Coronary artery (tissue), 2 donors: ENCODE results near the gene PDE9A.
"Not testable (repeated sequence)": the region's sequence is repeated elsewhere in the genome, so short reads cannot be mapped to it uniquely, and the experiment has no call there.

Source experiments
- DNase-seq: peaks from one replicate; pipeline ENCODE4 v3.0.0-alpha.2; 2017; ENCODE audit warnings: low spot score
- H3K27ac ChIP-seq, 2 donors: fragments of 200-600 bp; sonication (generic); one replicate each; pipeline ENCODE4 v1.5.1; 2016 to 2019
- H3K4me3 ChIP-seq: fragments of 200-600 bp; sonication (generic); 2 replicates; pipeline ENCODE4 v1.5.1; 2016; ENCODE audit warnings: mild to moderate bottlenecking, moderate library complexity
- CTCF ChIP-seq: fragments of 200-600 bp; sonication (generic); IDR thresholded peaks from one replicate; pipeline ENCODE4 v1.5.1; 2019; ENCODE audit warnings: antibody characterized with exemption

Gene PDE9A

GRCh38 chr21:42613756-42614155, 39.7 kb upstream of the PDE9A start:
- no peak for TF ChIP-seq CTCF
- peak; percentile 49 for DNase-seq
- H3K4me3 ChIP-seq = no peak overlapping the region
- no peak overlapping the region for H3K27ac ChIP-seq

- no peak for TF ChIP-seq CTCF
- Histone ChIP-seq H3K4me3 (no peak overlapping the region), H3K27ac (no peak overlapping the region)
- DNase-seq = no peak
Observed at GRCh38 chr21:42614396-42614795, 39.0 kb upstream of the PDE9A start.

GRCh38 chr21:42614811-42615351, 38.5 kb upstream of the PDE9A start:
- Histone ChIP-seq H3K4me3 (no peak overlapping the region), H3K27ac (no peak overlapping the region)
- no peak for TF ChIP-seq CTCF
- DNase-seq = no peak

GRCh38 chr21:42615377-42615776, 38.0 kb upstream of the PDE9A start:
- not testable (repeated sequence) for DNase-seq, H3K27ac ChIP-seq

GRCh38 chr21:42615924-42616323, 37.5 kb upstream of the PDE9A start:
- no peak for DNase-seq
- TF ChIP-seq CTCF = no peak
- Histone ChIP-seq H3K27ac (no peak overlapping the region), H3K4me3 (no peak overlapping the region)

More at GRCh38 chr21:42615377-42615776, 38.0 kb upstream of the PDE9A start:
- H3K4me3 ChIP-seq = not testable (repeated sequence)

- no peak for DNase-seq
- H3K4me3 ChIP-seq = peak overlapping the region; percentile 8
- no peak for TF ChIP-seq CTCF
Observed at GRCh38 chr21:42616446-42616845, 37.0 kb upstream of the PDE9A start.

GRCh38 chr21:42616941-42617340, 36.5 kb upstream of the PDE9A start:
- Histone ChIP-seq H3K4me3 (no peak overlapping the region), H3K27ac (no peak overlapping the region)
- no peak for TF ChIP-seq CTCF
- DNase-seq = no peak

More at GRCh38 chr21:42616446-42616845, 37.0 kb upstream of the PDE9A start:
- no peak overlapping the region for H3K27ac ChIP-seq

- Histone ChIP-seq H3K4me3 (no peak overlapping the region), H3K27ac (no peak overlapping the region)
- no peak for DNase-seq
- no peak for TF ChIP-seq CTCF
Observed at GRCh38 chr21:42617486-42617885, 35.9 kb upstream of the PDE9A start.
